Activated T-helper 17 cell treated with anti-CD3 and anti-CD28 coated beads, Interleukin-2, amount 50 U/mL, for 72 hours (primary cell): Measurements from ENCODE around the gene RFNG. TPM values are rescaled to one million over a fixed set of nuclear protein-coding genes. Genes with fewer than 3 reads are reported as not detected.

Experiments
- ATAC-seq: fragments of 150-1000 bp; cut with Tn5 transposase; replicated peaks from 2 replicates; pipeline ENCODE4 v1.10.0; 2021; ENCODE audit warnings: mild to moderate bottlenecking, moderate library complexity
- H3K27ac Mint-ChIP-seq: one replicate; pipeline ENCODE4 v1.8.0; 2022; ENCODE audit warnings: mixed read lengths
- H3K27me3 Mint-ChIP-seq: one replicate; pipeline ENCODE4 v1.8.0; 2022; ENCODE audit warnings: mixed read lengths
- H3K36me3 Mint-ChIP-seq: one replicate; pipeline ENCODE4 v1.8.0; 2022; ENCODE audit warnings: low read depth, mild to moderate bottlenecking, mixed read lengths
- H3K4me1 Mint-ChIP-seq: one replicate; pipeline ENCODE4 v1.8.0; 2022; ENCODE audit warnings: mixed read lengths
- H3K4me3 Mint-ChIP-seq: one replicate; pipeline ENCODE4 v1.8.0; 2022; ENCODE audit warnings: mild to moderate bottlenecking, mixed read lengths
- H3K9me3 Mint-ChIP-seq: one replicate; pipeline ENCODE4 v1.8.0; 2022; ENCODE audit warnings: mixed read lengths
- total RNA-seq, 2 donors: library from RNA; stranded (reverse); gene quantifications; one replicate each; pipeline ENCODE4 v1.2.3, GENCODE V29; 2022

The RFNG gene
- 10 to 100 TPM; 21.1 to 25.2 TPM for total RNA-seq

GRCh38 chr17:82051776-82052637 is at the start of gene RFNG, which contains the start of gene GPS1:
Gene RFNG (minus strand): TSS chr17:82051811. CDS start chr17:82051766, 45 bp downstream.
Gene GPS1 (plus strand): TSS chr17:82051898. CDS start chr17:82051932, 34 bp downstream.
- ATAC-seq: peak; percentile 94
- H3K9me3 Mint-ChIP-seq: no peaks in the 10 kb centered on the region
- peak within 1 kb of the TSS; percentile 87 for H3K4me3 Mint-ChIP-seq
- H3K4me1 Mint-ChIP-seq: no peaks in the 10 kb centered on the region
- H3K36me3 Mint-ChIP-seq: peaks cover 17% of the 10 kb centered on the region
- no peaks in the 10 kb centered on the region for H3K27me3 Mint-ChIP-seq
- H3K27ac Mint-ChIP-seq: peak within 1 kb of the TSS; percentile 84

GRCh38 chr17:82101301-82101715 is 49.7 kb upstream of the RFNG start:
- Mint-ChIP-seq H3K27ac (no peak overlapping the region), H3K36me3 (peaks cover 6% of the 10 kb centered on the region), H3K4me3 (no peak overlapping the region), H3K27me3 (no peaks in the 10 kb centered on the region), H3K4me1 (no peaks in the 10 kb centered on the region), H3K9me3 (no peaks in the 10 kb centered on the region)
- ATAC-seq: no peak

GRCh38 chr17:82100502-82101298 is 49.1 kb upstream of the RFNG start:
- Mint-ChIP-seq H3K27ac (no peak overlapping the region), H3K36me3 (peaks cover 12% of the 10 kb centered on the region), H3K4me3 (peak overlapping the region; percentile 76)

GRCh38 chr17:82098939-82099763 is 47.5 kb upstream of the RFNG start:
- peak; percentile 12 for ATAC-seq
- Mint-ChIP-seq H3K4me1 (no peaks in the 10 kb centered on the region), H3K27me3 (no peaks in the 10 kb centered on the region), H3K4me3 (peak overlapping the region; percentile 76), H3K36me3 (peaks cover 21% of the 10 kb centered on the region), H3K9me3 (no peaks in the 10 kb centered on the region), H3K27ac (peak overlapping the region; percentile 69)

More at GRCh38 chr17:82100502-82101298, 49.1 kb upstream of the RFNG start:
- Mint-ChIP-seq H3K27me3 (no peaks in the 10 kb centered on the region), H3K9me3 (no peaks in the 10 kb centered on the region), H3K4me1 (no peaks in the 10 kb centered on the region)
- no peak for ATAC-seq

GRCh38 chr17:82098169-82098938 is 46.7 kb upstream of the RFNG start, which contains the start of gene FASN:
Gene FASN (minus strand): TSS chr17:82098236. CDS start chr17:82096445, 1,791 bp downstream.
- no peaks in the 10 kb centered on the region for H3K9me3 Mint-ChIP-seq

GRCh38 chr17:82097919-82098168 is 46.2 kb upstream of the RFNG start:
- no peak for ATAC-seq
- Mint-ChIP-seq H3K27me3 (no peaks in the 10 kb centered on the region), H3K4me1 (no peaks in the 10 kb centered on the region), H3K4me3 (peak overlapping the region; percentile 17), H3K27ac (no peak overlapping the region), H3K9me3 (no peaks in the 10 kb centered on the region), H3K36me3 (peaks cover 25% of the 10 kb centered on the region)

More at GRCh38 chr17:82098169-82098938, 46.7 kb upstream of the RFNG start, which contains the start of gene FASN:
- ATAC-seq: peak; percentile 89
- Mint-ChIP-seq H3K4me1 (no peaks in the 10 kb centered on the region), H3K27ac (no peak within 1 kb of the TSS), H3K36me3 (peaks cover 22% of the 10 kb centered on the region), H3K27me3 (no peaks in the 10 kb centered on the region), H3K4me3 (peak within 1 kb of the TSS; percentile 76)

GRCh38 chr17:82097184-82097918 is 45.7 kb upstream of the RFNG start:
- Mint-ChIP-seq H3K27me3 (no peaks in the 10 kb centered on the region), H3K36me3 (peaks cover 25% of the 10 kb centered on the region), H3K4me1 (no peaks in the 10 kb centered on the region), H3K4me3 (peak overlapping the region; percentile 66), H3K27ac (no peak overlapping the region), H3K9me3 (no peaks in the 10 kb centered on the region)
- no peak for ATAC-seq

GRCh38 chr17:82096709-82097183 is 45.1 kb upstream of the RFNG start:
- no peak for ATAC-seq
- no peaks in the 10 kb centered on the region for H3K4me1 Mint-ChIP-seq
- peaks cover 30% of the 10 kb centered on the region for H3K36me3 Mint-ChIP-seq
- peak overlapping the region; percentile 66 for H3K4me3 Mint-ChIP-seq
- no peaks in the 10 kb centered on the region for H3K27me3 Mint-ChIP-seq
- H3K27ac Mint-ChIP-seq: no peak overlapping the region
- H3K9me3 Mint-ChIP-seq: no peaks in the 10 kb centered on the region

GRCh38 chr17:82095777-82096708 is 44.4 kb upstream of the RFNG start:
- no peak for ATAC-seq
- Mint-ChIP-seq H3K9me3 (no peaks in the 10 kb centered on the region), H3K4me1 (no peaks in the 10 kb centered on the region), H3K27ac (no peak overlapping the region), H3K36me3 (peaks cover 35% of the 10 kb centered on the region), H3K27me3 (no peaks in the 10 kb centered on the region), H3K4me3 (peak overlapping the region; percentile 66)

GRCh38 chr17:82094931-82095776 is 43.5 kb upstream of the RFNG start:
- H3K27me3 Mint-ChIP-seq: no peaks in the 10 kb centered on the region
- H3K9me3 Mint-ChIP-seq: no peaks in the 10 kb centered on the region
- H3K36me3 Mint-ChIP-seq: peaks cover 42% of the 10 kb centered on the region
- ATAC-seq: no peak
- peak overlapping the region; percentile 66 for H3K4me3 Mint-ChIP-seq
- H3K4me1 Mint-ChIP-seq: no peaks in the 10 kb centered on the region
- H3K27ac Mint-ChIP-seq: no peak overlapping the region

- no peaks in the 10 kb centered on the region for H3K27me3 Mint-ChIP-seq
- no peak overlapping the region for H3K4me3 Mint-ChIP-seq
- H3K36me3 Mint-ChIP-seq: peaks cover 45% of the 10 kb centered on the region
- no peaks in the 10 kb centered on the region for H3K9me3 Mint-ChIP-seq
- H3K4me1 Mint-ChIP-seq: no peaks in the 10 kb centered on the region
- no peak overlapping the region for H3K27ac Mint-ChIP-seq
- ATAC-seq: no peak
Observed at GRCh38 chr17:82092995-82093751, 41.6 kb upstream of the RFNG start.
